ENCODE measurements around the gene ARHGAP10. TPM values are rescaled to one million over a fixed set of nuclear protein-coding genes. Genes with fewer than 3 reads are reported as not detected.

ARHGAP10 gene
- total and polyA plus RNA-seq, 2 donors from 2014 or later: 13.4 to 20.3 TPM

DNA sequence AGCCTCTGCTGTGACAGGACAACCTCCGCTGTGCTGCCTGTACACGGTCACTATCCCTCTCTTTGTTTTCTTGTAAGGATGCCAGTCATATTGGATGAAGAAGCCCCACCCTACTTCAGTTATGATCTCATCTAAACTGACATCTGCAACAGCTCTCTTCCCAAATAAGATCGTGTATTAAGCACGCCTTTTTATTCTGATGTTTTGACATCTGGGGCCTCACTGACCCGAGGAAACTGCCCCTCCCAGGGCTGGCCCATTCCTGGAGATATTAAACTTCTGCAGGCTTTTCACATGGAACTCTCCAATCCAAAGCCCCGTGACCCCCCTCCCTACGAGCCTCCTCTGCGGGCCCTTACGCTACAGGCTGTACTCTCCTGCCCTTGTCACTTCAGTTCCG is 232.0 kb downstream of the ARHGAP10 start:
- intact Hi-C loops (cut with DNase I): no loop called here
- TF ChIP-seq, protein P1, sequence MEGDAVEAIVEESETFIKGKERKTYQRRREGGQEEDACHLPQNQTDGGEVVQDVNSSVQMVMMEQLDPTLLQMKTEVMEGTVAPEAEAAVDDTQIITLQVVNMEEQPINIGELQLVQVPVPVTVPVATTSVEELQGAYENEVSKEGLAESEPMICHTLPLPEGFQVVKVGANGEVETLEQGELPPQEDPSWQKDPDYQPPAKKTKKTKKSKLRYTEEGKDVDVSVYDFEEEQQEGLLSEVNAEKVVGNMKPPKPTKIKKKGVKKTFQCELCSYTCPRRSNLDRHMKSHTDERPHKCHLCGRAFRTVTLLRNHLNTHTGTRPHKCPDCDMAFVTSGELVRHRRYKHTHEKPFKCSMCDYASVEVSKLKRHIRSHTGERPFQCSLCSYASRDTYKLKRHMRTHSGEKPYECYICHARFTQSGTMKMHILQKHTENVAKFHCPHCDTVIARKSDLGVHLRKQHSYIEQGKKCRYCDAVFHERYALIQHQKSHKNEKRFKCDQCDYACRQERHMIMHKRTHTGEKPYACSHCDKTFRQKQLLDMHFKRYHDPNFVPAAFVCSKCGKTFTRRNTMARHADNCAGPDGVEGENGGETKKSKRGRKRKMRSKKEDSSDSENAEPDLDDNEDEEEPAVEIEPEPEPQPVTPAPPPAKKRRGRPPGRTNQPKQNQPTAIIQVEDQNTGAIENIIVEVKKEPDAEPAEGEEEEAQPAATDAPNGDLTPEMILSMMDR (IDR thresholded peaks at IDR 0.05; ENCODE audit: borderline replicate concordance, extremely low read depth, insufficient read depth): no peak
- Histone ChIP-seq H3K9ac (ENCODE audit: low read length in 3 of 3) (no peak overlapping the region), H3K9me3 (ENCODE audit: control insufficient read depth in 2 of 3, insufficient read depth in 1 of 3, low read length in 3 of 3) (no peaks in the 10 kb centered on the region), H3K27me3 (ENCODE audit: control insufficient read depth, insufficient read depth, low read length) (no peaks in the 10 kb centered on the region), H3K4me3 (ENCODE audit: low read length in 3 of 3) (no peak overlapping the region), H3K27ac (ENCODE audit: low read depth in 2 of 2, low read length in 2 of 2) (no peak overlapping the region), H3K36me3 (ENCODE audit: control insufficient read depth in 2 of 3, insufficient read depth in 3 of 3, low read length in 3 of 3) (peaks cover 0 to 5% (median 0%) of the 10 kb centered on the region in 3 donors), H3K4me1 (ENCODE audit: control insufficient read depth in 2 of 3, insufficient read depth in 2 of 3, low read depth in 1 of 3, low read length in 3 of 3) (peaks cover 0 to 5% (median 0%) of the 10 kb centered on the region in 3 donors)
- FAIRE-seq (no peak), DNase-seq (no peak)

DNA sequence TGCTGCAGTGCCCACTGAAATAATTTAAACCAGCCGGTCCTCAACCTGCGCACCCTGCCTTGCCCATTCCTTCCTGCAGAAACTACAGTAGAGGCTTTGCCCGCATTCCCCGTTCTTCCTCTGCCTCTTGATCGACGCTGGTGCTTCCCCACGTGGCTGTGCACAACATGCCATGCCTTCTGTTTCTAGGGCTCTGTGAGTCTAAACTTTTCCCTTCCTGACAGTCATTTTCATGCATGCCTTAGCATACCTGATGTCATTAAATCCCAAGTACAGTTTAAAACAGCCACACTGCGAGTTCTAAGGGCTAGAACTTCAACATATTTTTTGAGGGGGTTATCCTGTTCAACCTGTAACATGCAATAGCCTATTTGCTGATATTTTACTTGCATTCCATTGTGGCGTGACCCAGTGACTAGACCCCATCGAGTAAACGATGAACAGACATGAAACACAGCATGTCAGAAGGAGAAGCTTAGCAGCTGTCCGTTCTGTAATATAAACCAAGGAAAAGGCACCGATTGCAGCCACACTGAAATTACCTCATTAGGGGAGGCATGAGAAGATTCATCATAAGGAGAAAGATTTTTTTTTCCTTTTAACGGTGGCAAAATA is 232.5 kb downstream of the ARHGAP10 start:
- Histone ChIP-seq H3K9me3 (ENCODE audit: control insufficient read depth in 2 of 3, insufficient read depth in 1 of 3, low read length in 3 of 3) (no peaks in the 10 kb centered on the region), H3K27me3 (ENCODE audit: control insufficient read depth, insufficient read depth, low read length) (no peaks in the 10 kb centered on the region), H3K4me3 (ENCODE audit: low read length in 3 of 3) (no peak overlapping the region), H3K4me1 (ENCODE audit: control insufficient read depth in 2 of 3, insufficient read depth in 2 of 3, low read depth in 1 of 3, low read length in 3 of 3) (peaks cover 0 to 6% (median under 1%) of the 10 kb centered on the region in 3 donors), H3K36me3 (ENCODE audit: control insufficient read depth in 2 of 3, insufficient read depth in 3 of 3, low read length in 3 of 3) (peaks cover 0 to 5% (median 0%) of the 10 kb centered on the region in 3 donors), H3K27ac (ENCODE audit: low read depth in 2 of 2, low read length in 2 of 2) (no peak overlapping the region), H3K9ac (ENCODE audit: low read length in 3 of 3) (no peak overlapping the region)
- intact Hi-C loops (cut with DNase I): no loop called here
- TF ChIP-seq, protein P1 (IDR thresholded peaks at IDR 0.05; ENCODE audit: borderline replicate concordance, extremely low read depth, insufficient read depth): no peak
- peak in 3 of 5 donors; percentile 60 to 80 (median 77) for DNase-seq
- FAIRE-seq: no peak

DNA sequence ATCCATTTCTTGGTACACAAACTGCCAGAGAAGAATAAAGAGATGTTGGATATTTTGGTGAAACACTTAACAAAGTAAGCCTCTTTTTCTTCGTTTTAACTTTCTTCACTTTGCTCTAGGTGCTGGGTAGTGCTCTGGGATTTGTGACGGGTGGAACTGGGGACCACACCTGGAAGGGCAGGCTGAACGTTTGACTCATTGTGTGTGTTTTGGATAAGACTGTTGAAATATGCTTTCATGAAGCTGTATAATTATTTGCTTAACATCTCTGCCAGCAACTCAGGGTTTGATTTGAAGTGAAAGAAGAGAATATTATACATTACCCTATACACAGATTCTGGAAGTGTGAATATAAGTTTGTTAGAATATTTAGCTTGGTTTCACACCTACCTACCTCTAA is 233.2 kb downstream of the ARHGAP10 start:
- peaks cover 4 to 9% (median 6%) of the 10 kb centered on the region in 3 donors for H3K4me1 ChIP-seq (ENCODE audit: control insufficient read depth in 2 of 3, insufficient read depth in 2 of 3, low read depth in 1 of 3, low read length in 3 of 3)
- no peak for DNase-seq

More for the DNA sequence above, 233.2 kb downstream of the ARHGAP10 start:
- Histone ChIP-seq H3K27ac (ENCODE audit: low read depth in 2 of 2, low read length in 2 of 2) (no peak overlapping the region), H3K9me3 (ENCODE audit: control insufficient read depth in 2 of 3, insufficient read depth in 1 of 3, low read length in 3 of 3) (no peaks in the 10 kb centered on the region), H3K27me3 (ENCODE audit: control insufficient read depth, insufficient read depth, low read length) (no peaks in the 10 kb centered on the region), H3K36me3 (ENCODE audit: control insufficient read depth in 2 of 3, insufficient read depth in 3 of 3, low read length in 3 of 3) (peaks cover 0 to 5% (median 0%) of the 10 kb centered on the region in 3 donors), H3K9ac (ENCODE audit: low read length in 3 of 3) (no peak overlapping the region), H3K4me3 (ENCODE audit: low read length in 3 of 3) (no peak overlapping the region)
- intact Hi-C loops (cut with DNase I): no loop called here
- FAIRE-seq: no peak
- TF ChIP-seq, protein P1 (IDR thresholded peaks at IDR 0.05; ENCODE audit: borderline replicate concordance, extremely low read depth, insufficient read depth): no peak

All from kidney (tissue), 14 donors.